Measurements from ENCODE around the gene KLHL13. TPM values are rescaled to one million over a fixed set of nuclear protein-coding genes. Genes with fewer than 3 reads are reported as not detected.

KLHL13 gene
- total and polyA plus RNA-seq, 2 of the 8 experiments (the other 6 are each of a cell fraction or from before 2014, with no cell fraction given), result 6.4 to 12.8 TPM

GRCh38 chrX:118074196-118074595 is 42.4 kb downstream of the KLHL13 start:
- H3K9ac ChIP-seq (replicated peaks in 1 of 4; ENCODE audit: extremely low read depth in 1 of 4, low read depth in 3 of 4, low read length in 3 of 4), result no peak overlapping the region
- H3K27ac ChIP-seq (ENCODE audit: low read depth, low read length), result no peak overlapping the region
- H2BK15ac ChIP-seq (ENCODE audit: low read length), result no peak overlapping the region
- H3K23me2 ChIP-seq (ENCODE audit: low read depth, low read length), result no peaks in the 10 kb centered on the region
- no peak overlapping the region for H4K5ac ChIP-seq (ENCODE audit: insufficient read length, low read depth, low read length)
- H3K4me3 ChIP-seq (ENCODE audit: extremely low read depth in 1 of 4, insufficient read depth in 2 of 4, low read depth in 3 of 4, low read length in 4 of 4), result no peak overlapping the region
- WGBS, 2 experiments (ENCODE audit: extremely low coverage in 1 of 2, insufficient coverage in 1 of 2, insufficient read length in 1 of 2, insufficient replicate concordance in 2 of 2, low coverage in 1 of 2, low lambda C conversion rate in 2 of 2, missing lambda C conversion rate in 1 of 2), result 77% methylated on average over 1 of the region's 1 CpG; no CpG with 5 or more reads in 1 of the 2 experiments
- no peak overlapping the region for H2BK20ac ChIP-seq (ENCODE audit: low read length)
- no peak overlapping the region for H3K23ac ChIP-seq (ENCODE audit: insufficient read length)
- H4K20me1 ChIP-seq (replicated peaks in 1 of 2; ENCODE audit: control insufficient read depth in 1 of 2, insufficient read depth in 2 of 2, low read length in 2 of 2), result no peaks in the 10 kb centered on the region
- no peak overlapping the region for H3K56ac ChIP-seq (replicated peaks; ENCODE audit: insufficient read length, low read depth, low read length)
- no peak overlapping the region for H4K8ac ChIP-seq (ENCODE audit: extremely low read depth, insufficient read depth, low read length)
- DNase-seq (ENCODE audit: low read depth in 1 of 2, low spot score in 2 of 2) (no peak), FAIRE-seq (no peak)
- no peaks in the 10 kb centered on the region for H3K4me1 ChIP-seq (replicated peaks in 1 of 4; ENCODE audit: control insufficient read depth in 3 of 4, insufficient read depth in 4 of 4, low read length in 3 of 4)
- ChIA-PET POLR2A (ENCODE audit: partially characterized antibody) (no interaction called here), CTCF (ENCODE audit: partially characterized antibody) (no interaction called here)
- H3K79me2 ChIP-seq (ENCODE audit: control insufficient read depth in 1 of 2, insufficient read depth in 2 of 2, low read length in 2 of 2), result no peaks in the 10 kb centered on the region
- H3K4ac ChIP-seq (replicated peaks; ENCODE audit: insufficient read length, low read depth, low read length), result no peak overlapping the region
- no peak overlapping the region for H2AFZ ChIP-seq (ENCODE audit: low read length)
- no peaks in the 10 kb centered on the region for H3K9me3 ChIP-seq (ENCODE audit: insufficient read depth in 2 of 2, low read depth in 1 of 2, low read length in 1 of 2)
- no peak overlapping the region for H2BK120ac ChIP-seq (replicated peaks; ENCODE audit: low read depth, low read length)
- no peak overlapping the region for H4K91ac ChIP-seq (replicated peaks; ENCODE audit: insufficient read length, low read length)
- H2AK5ac ChIP-seq (ENCODE audit: low read depth, low read length), result no peak overlapping the region
- H2BK12ac ChIP-seq (ENCODE audit: low read depth, low read length), result no peak overlapping the region
- H3K18ac ChIP-seq (ENCODE audit: extremely low read depth, low read length), result no peak overlapping the region
- no peaks in the 10 kb centered on the region for H3K27me3 ChIP-seq (replicated peaks in 1 of 4; ENCODE audit: control insufficient read depth in 3 of 4, extremely low read depth in 1 of 4, insufficient read depth in 3 of 4, low read length in 3 of 4)
- no peak overlapping the region for H3K4me2 ChIP-seq (ENCODE audit: insufficient read depth in 1 of 2, low read depth in 2 of 2, low read length in 2 of 2)
- no peaks in the 10 kb centered on the region for H3K36me3 ChIP-seq (ENCODE audit: control insufficient read depth in 2 of 4, insufficient read depth in 4 of 4, low read length in 3 of 4)
- no peak overlapping the region for H2BK5ac ChIP-seq (ENCODE audit: low read depth, low read length)
- H3K14ac ChIP-seq (ENCODE audit: insufficient read length), result no peak overlapping the region
- H3K79me1 ChIP-seq (ENCODE audit: low read depth, low read length), result no peaks in the 10 kb centered on the region
- TF ChIP-seq TBP (IDR thresholded peaks at IDR 0.05; ENCODE audit: low read depth, low read length), result no peak
- no peak for TF ChIP-seq RBBP5 (IDR thresholded peaks at IDR 0.05; ENCODE audit: borderline replicate concordance, low read depth, low read length)
- TF ChIP-seq RXRA (IDR thresholded peaks at IDR 0.05; ENCODE audit: insufficient read depth, low read depth, low read length), result no peak
- no peak for TF ChIP-seq CEBPB (IDR thresholded peaks at IDR 0.05; ENCODE audit: low read depth, low read length)
- no peak for TF ChIP-seq RNF2 (IDR thresholded peaks at IDR 0.05; ENCODE audit: borderline replicate concordance, low read depth, low read length, missing control alignments, poor library complexity, severe bottlenecking)

Data from H1 (cell line).